HG03095 (cell line): ENCODE measurements around the gene CEACAM18.

ENCODE experiments used
- ATAC-seq: cut with Tn5 transposase; IDR thresholded peaks from one replicate; pipeline ENCODE4 v1.9.1; 2021; ENCODE audit warnings: moderate library complexity; ENCODE audit not compliant: unreplicated experiment

The CEACAM18 gene

DNA sequence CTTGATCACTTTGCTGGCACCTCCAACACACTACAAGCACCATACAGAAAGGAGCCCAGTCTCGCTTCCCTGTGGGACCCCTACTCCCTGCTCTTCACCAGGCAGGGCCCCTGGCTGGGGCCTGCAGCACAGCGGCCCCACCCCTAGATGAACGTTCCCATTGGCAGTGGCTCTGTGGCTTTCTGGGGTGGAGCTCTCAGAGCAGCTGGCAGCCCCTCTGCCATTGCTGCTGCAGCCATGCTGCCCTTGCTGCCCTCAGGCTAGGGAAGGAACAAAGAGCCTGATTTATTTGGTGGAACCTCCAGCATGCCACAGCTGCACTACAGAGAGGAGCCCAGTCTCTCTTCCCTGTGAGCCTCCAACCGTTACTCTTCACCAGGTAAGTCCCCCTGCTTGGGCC, 47.3 kb downstream of the CEACAM18 start:
- ATAC-seq: no peak

GRCh38 chr19:51529301-51529700, 51.0 kb downstream of the CEACAM18 start:
- ATAC-seq: no peak

DNA sequence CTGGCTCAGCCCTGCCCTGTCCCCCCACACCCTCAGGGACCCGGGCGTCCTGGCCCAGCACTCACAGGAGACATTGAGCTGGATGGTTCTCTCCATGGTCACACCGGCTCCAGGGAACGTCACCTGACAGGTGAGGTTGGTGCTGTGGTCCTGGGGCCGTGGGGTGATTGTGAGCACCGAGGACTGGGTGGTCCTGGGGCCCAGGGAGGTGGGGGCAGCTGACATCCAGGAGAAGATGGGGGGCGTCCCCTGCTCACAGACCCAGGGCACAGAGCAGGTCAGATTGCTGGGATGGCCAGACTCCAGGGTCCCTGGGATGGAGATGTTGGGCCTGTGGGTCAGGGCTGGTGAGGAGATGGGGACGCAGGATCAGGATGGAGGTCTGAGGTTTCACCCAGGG, 52.3 kb downstream of the CEACAM18 start:
- no peak for ATAC-seq

GRCh38 chr19:51531349-51532315, 53.3 kb downstream of the CEACAM18 start, which contains the start of gene SIGLEC6:
TSS of gene SIGLEC6 (minus strand) at chr19:51531670. CDS start at chr19:51531648, 22 bp downstream.
- ATAC-seq: peak; percentile 80

GRCh38 chr19:51535535-51535934, 57.2 kb downstream of the CEACAM18 start:
- ATAC-seq: no peak

DNA sequence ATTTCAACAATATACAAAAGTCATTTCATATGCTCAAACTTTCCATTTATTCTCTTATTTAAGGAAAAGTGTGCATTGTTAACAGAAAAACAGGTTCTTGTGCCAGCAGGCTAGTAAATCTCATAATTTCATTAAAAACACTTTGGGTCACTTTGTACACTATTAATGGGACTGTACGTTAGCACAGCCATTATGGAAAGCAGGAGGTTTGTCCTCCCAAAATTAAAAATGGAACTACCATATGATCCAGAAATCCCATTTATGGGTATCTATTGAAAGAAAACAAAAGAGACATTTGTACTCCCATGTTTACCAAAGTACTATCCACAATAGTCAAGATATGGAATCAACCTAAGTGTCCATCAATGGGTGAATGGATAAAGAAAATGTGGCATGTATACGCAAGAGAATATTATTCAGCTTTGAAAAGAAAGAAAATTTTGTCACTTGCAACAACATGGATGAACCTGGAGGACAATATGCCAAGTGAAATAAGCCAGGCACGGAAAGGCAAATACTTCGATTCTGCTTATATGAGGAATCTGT, 61.6 kb downstream of the CEACAM18 start:
- no peak for ATAC-seq
